Astrocyte (in vitro differentiated cells and primary cell): ENCODE results near the gene INPP4A.

Experiments
- EZH2 ChIP-seq: IDR thresholded peaks from 2 replicates; pipeline ENCODE4 v1.6.1; 2012; ENCODE audit warnings: mild to moderate bottlenecking, low read length, inconsistent platforms; ENCODE audit not compliant: insufficient read depth
- TF ChIP-seq, protein P1 (sequence below): IDR thresholded peaks from 2 replicates; pipeline ENCODE4 v1.5.1; 2011; ENCODE audit warnings: low read depth, mild to moderate bottlenecking, inconsistent platforms, low read length, moderate library complexity; ENCODE audit not compliant: insufficient read depth

DNA sequence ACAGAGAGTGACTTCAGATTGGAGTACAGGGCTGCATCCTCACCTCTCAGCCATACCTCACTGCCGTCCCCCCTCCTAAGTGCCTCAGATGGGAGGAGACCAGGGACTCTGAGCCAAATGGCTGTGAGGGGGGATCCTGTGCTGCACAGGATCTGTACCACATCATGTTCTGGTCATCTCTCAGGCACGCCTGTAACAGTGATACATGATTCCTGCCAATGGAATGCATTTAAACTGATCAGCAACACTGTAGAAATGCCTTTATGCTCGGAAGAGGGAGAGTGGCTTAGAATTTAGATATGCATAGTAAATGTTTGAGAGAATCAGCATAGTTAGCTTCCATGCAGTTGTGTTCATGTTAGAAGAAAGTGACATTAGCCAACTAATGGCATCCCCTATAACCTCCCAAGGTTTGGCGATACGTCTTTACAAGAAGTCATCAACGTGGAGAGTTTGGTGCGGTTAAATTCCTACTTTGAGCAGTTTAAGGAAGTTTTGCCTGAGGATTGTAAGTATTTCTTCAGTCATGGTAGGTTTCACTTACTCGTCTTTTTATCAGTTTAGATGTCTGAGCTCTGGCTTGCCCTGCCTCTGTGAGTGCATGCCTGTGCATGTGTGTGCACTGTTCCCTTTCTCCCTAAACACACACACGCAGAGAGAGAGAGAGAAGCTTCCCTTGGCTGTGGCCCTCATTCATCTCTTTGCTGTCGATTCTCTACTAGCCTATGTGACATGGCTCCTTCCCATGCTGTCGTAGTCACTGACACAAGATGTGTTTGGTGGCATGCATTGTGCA is 123.7 kb downstream of the INPP4A start:
- TF ChIP-seq, protein P1, sequence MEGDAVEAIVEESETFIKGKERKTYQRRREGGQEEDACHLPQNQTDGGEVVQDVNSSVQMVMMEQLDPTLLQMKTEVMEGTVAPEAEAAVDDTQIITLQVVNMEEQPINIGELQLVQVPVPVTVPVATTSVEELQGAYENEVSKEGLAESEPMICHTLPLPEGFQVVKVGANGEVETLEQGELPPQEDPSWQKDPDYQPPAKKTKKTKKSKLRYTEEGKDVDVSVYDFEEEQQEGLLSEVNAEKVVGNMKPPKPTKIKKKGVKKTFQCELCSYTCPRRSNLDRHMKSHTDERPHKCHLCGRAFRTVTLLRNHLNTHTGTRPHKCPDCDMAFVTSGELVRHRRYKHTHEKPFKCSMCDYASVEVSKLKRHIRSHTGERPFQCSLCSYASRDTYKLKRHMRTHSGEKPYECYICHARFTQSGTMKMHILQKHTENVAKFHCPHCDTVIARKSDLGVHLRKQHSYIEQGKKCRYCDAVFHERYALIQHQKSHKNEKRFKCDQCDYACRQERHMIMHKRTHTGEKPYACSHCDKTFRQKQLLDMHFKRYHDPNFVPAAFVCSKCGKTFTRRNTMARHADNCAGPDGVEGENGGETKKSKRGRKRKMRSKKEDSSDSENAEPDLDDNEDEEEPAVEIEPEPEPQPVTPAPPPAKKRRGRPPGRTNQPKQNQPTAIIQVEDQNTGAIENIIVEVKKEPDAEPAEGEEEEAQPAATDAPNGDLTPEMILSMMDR = no peak
- no peak for TF ChIP-seq EZH2
